HEK293 (cell line): ENCODE data around the gene UGCG.

Source experiments
- FEZF1 ChIP-seq: fragments of 450-650 bp; formaldehyde crosslinking; IDR thresholded peaks from 2 replicates; pipeline ENCODE4 v1.5.1; 2016; ENCODE audit warnings: missing biosample characterization, missing genetic modification characterization
- GLI2 ChIP-seq: fragments of 450-650 bp; formaldehyde crosslinking; IDR thresholded peaks from 2 replicates; pipeline ENCODE4; 2017; ENCODE audit warnings: missing biosample characterization, missing genetic modification characterization, low read depth, borderline replicate concordance
- KLF8 ChIP-seq: fragments of 450-650 bp; formaldehyde crosslinking; IDR thresholded peaks from 2 replicates; pipeline ENCODE4 v1.5.1; 2016; ENCODE audit warnings: missing biosample characterization, missing genetic modification characterization
- OSR2 ChIP-seq: fragments of 450-650 bp; formaldehyde crosslinking; IDR thresholded peaks from 2 replicates; pipeline ENCODE4 v1.5.1; 2016; ENCODE audit warnings: missing biosample characterization, missing genetic modification characterization
- RBAK ChIP-seq: fragments of 450-650 bp; formaldehyde crosslinking; IDR thresholded peaks from 2 replicates; pipeline ENCODE4 v1.5.1; 2016; ENCODE audit warnings: missing biosample characterization, missing genetic modification characterization
- REPIN1 ChIP-seq: fragments of 450-650 bp; formaldehyde crosslinking; IDR thresholded peaks from 2 replicates; pipeline ENCODE4 v1.5.1; 2017; ENCODE audit warnings: missing biosample characterization, missing genetic modification characterization, low read depth
- SALL2 ChIP-seq: fragments of 450-650 bp; formaldehyde crosslinking; IDR thresholded peaks from 2 replicates; pipeline ENCODE4 v1.5.0; 2017; ENCODE audit warnings: missing biosample characterization, mild to moderate bottlenecking, missing genetic modification characterization, borderline replicate concordance
- ZBTB17 ChIP-seq: fragments of 450-650 bp; formaldehyde crosslinking; IDR thresholded peaks from 2 replicates; pipeline ENCODE4 v1.5.1; 2016; ENCODE audit warnings: missing biosample characterization, missing genetic modification characterization
- ZBTB20 ChIP-seq: fragments of 450-650 bp; formaldehyde crosslinking; IDR thresholded peaks from 2 replicates; pipeline ENCODE4 v1.5.1; 2016; ENCODE audit warnings: missing biosample characterization, missing genetic modification characterization
- ZBTB48 ChIP-seq: fragments of 450-650 bp; formaldehyde crosslinking; IDR thresholded peaks from 2 replicates; pipeline ENCODE4 v1.5.1; 2016; ENCODE audit warnings: missing biosample characterization, missing genetic modification characterization
- ZEB2 ChIP-seq: fragments of 450-650 bp; formaldehyde crosslinking; IDR thresholded peaks from 2 replicates; pipeline ENCODE4 v1.5.1; 2016; ENCODE audit warnings: missing biosample characterization, missing genetic modification characterization
- ZFP41 ChIP-seq: fragments of 450-650 bp; formaldehyde crosslinking; IDR thresholded peaks from 2 replicates; pipeline ENCODE4 v1.5.1; 2016; ENCODE audit warnings: missing biosample characterization, missing genetic modification characterization, borderline replicate concordance
- ZNF10 ChIP-seq: fragments of 450-650 bp; formaldehyde crosslinking; IDR thresholded peaks from 2 replicates; pipeline ENCODE4 v1.5.1; 2017; ENCODE audit warnings: missing biosample characterization, missing genetic modification characterization
- ZNF121 ChIP-seq: fragments of 450-650 bp; formaldehyde crosslinking; IDR thresholded peaks from 2 replicates; pipeline ENCODE4 v1.5.1; 2016; ENCODE audit warnings: missing biosample characterization, missing genetic modification characterization
- ZNF221 ChIP-seq: fragments of 450-650 bp; formaldehyde crosslinking; IDR thresholded peaks from 2 replicates; pipeline ENCODE4 v1.5.1; 2017; ENCODE audit warnings: missing biosample characterization, missing genetic modification characterization, borderline replicate concordance
- ZNF23 ChIP-seq: fragments of 450-650 bp; formaldehyde crosslinking; IDR thresholded peaks from 2 replicates; pipeline ENCODE4 v1.5.1; 2016; ENCODE audit warnings: missing biosample characterization, missing genetic modification characterization, borderline replicate concordance
- ZNF274 ChIP-seq, 2 experiments: fragments of 200-500 bp in 1 of 2; fragments of 450-650 bp in 1 of 2; sonication (Bioruptor generic) in 1 of 2; formaldehyde crosslinking in 1 of 2; IDR thresholded peaks; 2 replicates each; pipeline versions ENCODE4 v1.5.1 to v1.6.1; 2014 to 2016; ENCODE audit warnings: borderline replicate concordance in 1 of 2, inconsistent platforms in 1 of 2, low read length in 1 of 2, missing biosample characterization in 1 of 2, missing genetic modification characterization in 1 of 2
- ZNF350 ChIP-seq: fragments of 450-650 bp; formaldehyde crosslinking; IDR thresholded peaks from 2 replicates; pipeline ENCODE4 v1.5.0; 2017; ENCODE audit warnings: missing biosample characterization, mild to moderate bottlenecking, missing genetic modification characterization
- ZNF354C ChIP-seq: fragments of 450-650 bp; formaldehyde crosslinking; IDR thresholded peaks from 2 replicates; pipeline ENCODE4 v1.5.1; 2016; ENCODE audit warnings: missing biosample characterization, missing genetic modification characterization, low read depth, borderline replicate concordance
- ZNF510 ChIP-seq: fragments of 450-650 bp; formaldehyde crosslinking; IDR thresholded peaks from 2 replicates; pipeline ENCODE4 v1.5.1; 2018; ENCODE audit warnings: mild to moderate bottlenecking, missing genetic modification characterization, missing biosample characterization; ENCODE audit not compliant: insufficient replicate concordance
- ZNF521 ChIP-seq: fragments of 450-650 bp; formaldehyde crosslinking; IDR thresholded peaks from 2 replicates; pipeline ENCODE4 v1.5.1; 2017; ENCODE audit warnings: missing biosample characterization, mild to moderate bottlenecking, missing genetic modification characterization
- ZNF561 ChIP-seq: fragments of 450-650 bp; IDR thresholded peaks from 2 replicates; pipeline ENCODE4 v1.5.1; 2018; ENCODE audit warnings: missing biosample characterization, missing genetic modification characterization, borderline replicate concordance
- ZNF600 ChIP-seq: fragments of 450-650 bp; formaldehyde crosslinking; IDR thresholded peaks from 2 replicates; pipeline ENCODE4 v1.5.1; 2016; ENCODE audit warnings: missing biosample characterization, missing genetic modification characterization
- ZNF629 ChIP-seq: fragments of 450-650 bp; formaldehyde crosslinking; IDR thresholded peaks from 2 replicates; pipeline ENCODE4 v1.5.1; 2017; ENCODE audit warnings: missing biosample characterization, missing genetic modification characterization
- ZNF664 ChIP-seq: fragments of 450-650 bp; formaldehyde crosslinking; IDR thresholded peaks from 2 replicates; pipeline ENCODE4 v1.5.1; 2016; ENCODE audit warnings: missing biosample characterization, missing genetic modification characterization
- ZNF701 ChIP-seq: fragments of 450-650 bp; formaldehyde crosslinking; IDR thresholded peaks from 2 replicates; pipeline ENCODE4 v1.5.1; 2016; ENCODE audit warnings: missing biosample characterization, missing genetic modification characterization
- ZNF747 ChIP-seq: fragments of 450-650 bp; formaldehyde crosslinking; IDR thresholded peaks from 2 replicates; pipeline ENCODE4 v1.5.1; 2016; ENCODE audit warnings: missing biosample characterization, missing genetic modification characterization
- ZNF792 ChIP-seq: fragments of 450-650 bp; formaldehyde crosslinking; IDR thresholded peaks from 2 replicates; pipeline ENCODE4 v1.5.1; 2016; ENCODE audit warnings: missing biosample characterization, missing genetic modification characterization
- ZNF837 ChIP-seq: fragments of 450-650 bp; formaldehyde crosslinking; IDR thresholded peaks from 2 replicates; pipeline ENCODE4 v1.5.1; 2016; ENCODE audit warnings: missing biosample characterization, missing genetic modification characterization
- ZNF843 ChIP-seq: fragments of 450-650 bp; formaldehyde crosslinking; IDR thresholded peaks from 2 replicates; pipeline ENCODE4 v1.5.1; 2016; ENCODE audit warnings: missing biosample characterization, missing genetic modification characterization
- ZXDB ChIP-seq: fragments of 450-650 bp; formaldehyde crosslinking; IDR thresholded peaks from 2 replicates; pipeline ENCODE4 v1.5.1; 2016; ENCODE audit warnings: missing biosample characterization, missing genetic modification characterization
- TF ChIP-seq, protein P1 (sequence below): fragments of 450-650 bp; formaldehyde crosslinking; IDR thresholded peaks from 2 replicates; pipeline ENCODE4 v1.5.1; 2016; ENCODE audit warnings: missing biosample characterization, missing genetic modification characterization
- TF ChIP-seq, protein P2 (sequence below): fragments of 450-650 bp; formaldehyde crosslinking; IDR thresholded peaks from 2 replicates; pipeline ENCODE4 v1.5.1; 2016; ENCODE audit warnings: missing biosample characterization, missing genetic modification characterization
- TF ChIP-seq, protein P3 (sequence below): sonication (generic); formaldehyde crosslinking; IDR thresholded peaks from 2 replicates; pipeline ENCODE4 v1.8.1; 2022; ENCODE audit warnings: mild to moderate bottlenecking, moderate library complexity, missing genetic modification reagents
- TF ChIP-seq, protein P4 (sequence below): fragments of 450-650 bp; formaldehyde crosslinking; IDR thresholded peaks from 2 replicates; pipeline ENCODE4 v1.5.1; 2016; ENCODE audit warnings: missing biosample characterization, missing genetic modification characterization

Gene UGCG

GRCh38 chr9:111957856-111958631, 61.4 kb downstream of the UGCG start (continued):
- TF ChIP-seq, protein P1, sequence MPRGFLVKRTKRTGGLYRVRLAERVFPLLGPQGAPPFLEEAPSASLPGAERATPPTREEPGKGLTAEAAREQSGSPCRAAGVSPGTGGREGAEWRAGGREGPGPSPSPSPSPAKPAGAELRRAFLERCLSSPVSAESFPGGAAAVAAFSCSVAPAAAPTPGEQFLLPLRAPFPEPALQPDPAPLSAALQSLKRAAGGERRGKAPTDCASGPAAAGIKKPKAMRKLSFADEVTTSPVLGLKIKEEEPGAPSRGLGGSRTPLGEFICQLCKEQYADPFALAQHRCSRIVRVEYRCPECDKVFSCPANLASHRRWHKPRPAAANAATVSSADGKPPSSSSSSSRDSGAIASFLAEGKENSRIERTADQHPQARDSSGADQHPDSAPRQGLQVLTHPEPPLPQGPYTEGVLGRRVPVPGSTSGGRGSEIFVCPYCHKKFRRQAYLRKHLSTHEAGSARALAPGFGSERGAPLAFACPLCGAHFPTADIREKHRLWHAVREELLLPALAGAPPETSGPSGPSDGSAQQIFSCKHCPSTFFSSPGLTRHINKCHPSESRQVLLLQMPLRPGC (tag by site-specific recombination) = peak; percentile 83
- TF ChIP-seq, protein P2, sequence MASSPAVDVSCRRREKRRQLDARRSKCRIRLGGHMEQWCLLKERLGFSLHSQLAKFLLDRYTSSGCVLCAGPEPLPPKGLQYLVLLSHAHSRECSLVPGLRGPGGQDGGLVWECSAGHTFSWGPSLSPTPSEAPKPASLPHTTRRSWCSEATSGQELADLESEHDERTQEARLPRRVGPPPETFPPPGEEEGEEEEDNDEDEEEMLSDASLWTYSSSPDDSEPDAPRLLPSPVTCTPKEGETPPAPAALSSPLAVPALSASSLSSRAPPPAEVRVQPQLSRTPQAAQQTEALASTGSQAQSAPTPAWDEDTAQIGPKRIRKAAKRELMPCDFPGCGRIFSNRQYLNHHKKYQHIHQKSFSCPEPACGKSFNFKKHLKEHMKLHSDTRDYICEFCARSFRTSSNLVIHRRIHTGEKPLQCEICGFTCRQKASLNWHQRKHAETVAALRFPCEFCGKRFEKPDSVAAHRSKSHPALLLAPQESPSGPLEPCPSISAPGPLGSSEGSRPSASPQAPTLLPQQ = 0 out of 2 replicates have a peak, but pooled peaks have one; percentile 14
- TF ChIP-seq ZBTB20 (no peak), ZNF843 (tag by site-specific recombination) (peak; percentile 54; the same call in 1 of the 2 replicates), ZNF521 (tag by site-specific recombination) (no peak), ZNF354C (tag by site-specific recombination) (no peak), ZNF10 (tag by site-specific recombination) (peak; percentile 77), ZNF121 (tag by site-specific recombination) (no peak), ZNF23 (tag by site-specific recombination) (no peak), OSR2 (tag by site-specific recombination) (peak; percentile 82), ZXDB (tag by site-specific recombination) (peak; percentile 49; the same call in 1 of the 2 replicates), ZNF701 (no peak), ZNF561 (tag by site-specific recombination) (no peak), ZEB2 (tag by site-specific recombination) (peak; percentile 69), RBAK (tag by site-specific recombination) (no peak), ZNF274 (IDR thresholded peaks at IDR 0.05; ENCODE audit: low read length) (no peak), ZNF274 (tag by site-specific recombination; IDR thresholded peaks at IDR 0.05; ENCODE audit: borderline replicate concordance) (no peak), ZBTB48 (0 out of 2 replicates have a peak, but pooled peaks have one; percentile 26), ZBTB17 (peak; percentile 81), ZNF600 (peak; percentile 76), REPIN1 (tag by site-specific recombination) (no peak), GLI2 (tag by site-specific recombination) (no peak), ZFP41 (no peak), ZNF837 (no peak), ZNF510 (tag by site-specific recombination) (no peak), FEZF1 (tag by site-specific recombination) (0 out of 2 replicates have a peak, but pooled peaks have one; percentile 19), ZNF664 (tag by site-specific recombination) (0 out of 2 replicates have a peak, but pooled peaks have one; percentile 26), SALL2 (tag by site-specific recombination) (no peak), ZNF629 (peak; percentile 53), KLF8 (tag by site-specific recombination) (no peak), ZNF792 (tag by site-specific recombination) (no peak), ZNF350 (no peak), ZNF747 (tag by site-specific recombination) (no peak), ZNF221 (tag by site-specific recombination) (no peak)
- TF ChIP-seq, protein P3, sequence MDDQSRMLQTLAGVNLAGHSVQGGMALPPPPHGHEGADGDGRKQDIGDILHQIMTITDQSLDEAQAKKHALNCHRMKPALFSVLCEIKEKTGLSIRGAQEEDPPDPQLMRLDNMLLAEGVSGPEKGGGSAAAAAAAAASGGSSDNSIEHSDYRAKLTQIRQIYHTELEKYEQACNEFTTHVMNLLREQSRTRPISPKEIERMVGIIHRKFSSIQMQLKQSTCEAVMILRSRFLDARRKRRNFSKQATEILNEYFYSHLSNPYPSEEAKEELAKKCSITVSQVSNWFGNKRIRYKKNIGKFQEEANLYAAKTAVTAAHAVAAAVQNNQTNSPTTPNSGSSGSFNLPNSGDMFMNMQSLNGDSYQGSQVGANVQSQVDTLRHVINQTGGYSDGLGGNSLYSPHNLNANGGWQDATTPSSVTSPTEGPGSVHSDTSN (CRISPR knock-in tag) = no peak
- TF ChIP-seq, protein P4, sequence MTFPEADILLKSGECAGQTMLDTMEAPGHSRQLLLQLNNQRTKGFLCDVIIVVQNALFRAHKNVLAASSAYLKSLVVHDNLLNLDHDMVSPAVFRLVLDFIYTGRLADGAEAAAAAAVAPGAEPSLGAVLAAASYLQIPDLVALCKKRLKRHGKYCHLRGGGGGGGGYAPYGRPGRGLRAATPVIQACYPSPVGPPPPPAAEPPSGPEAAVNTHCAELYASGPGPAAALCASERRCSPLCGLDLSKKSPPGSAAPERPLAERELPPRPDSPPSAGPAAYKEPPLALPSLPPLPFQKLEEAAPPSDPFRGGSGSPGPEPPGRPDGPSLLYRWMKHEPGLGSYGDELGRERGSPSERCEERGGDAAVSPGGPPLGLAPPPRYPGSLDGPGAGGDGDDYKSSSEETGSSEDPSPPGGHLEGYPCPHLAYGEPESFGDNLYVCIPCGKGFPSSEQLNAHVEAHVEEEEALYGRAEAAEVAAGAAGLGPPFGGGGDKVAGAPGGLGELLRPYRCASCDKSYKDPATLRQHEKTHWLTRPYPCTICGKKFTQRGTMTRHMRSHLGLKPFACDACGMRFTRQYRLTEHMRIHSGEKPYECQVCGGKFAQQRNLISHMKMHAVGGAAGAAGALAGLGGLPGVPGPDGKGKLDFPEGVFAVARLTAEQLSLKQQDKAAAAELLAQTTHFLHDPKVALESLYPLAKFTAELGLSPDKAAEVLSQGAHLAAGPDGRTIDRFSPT (tag by site-specific recombination) = no peak
